ENCODE results near the gene LSM2. TPM values are rescaled to one million over a fixed set of nuclear protein-coding genes. Genes with fewer than 3 reads are reported as not detected.

The LSM2 gene
- total and polyA plus RNA-seq, 9 of the 15 experiments (the other 6 are each of a cell fraction or from before 2014, with no cell fraction given): 154 to 407 (median 223) TPM

DNA sequence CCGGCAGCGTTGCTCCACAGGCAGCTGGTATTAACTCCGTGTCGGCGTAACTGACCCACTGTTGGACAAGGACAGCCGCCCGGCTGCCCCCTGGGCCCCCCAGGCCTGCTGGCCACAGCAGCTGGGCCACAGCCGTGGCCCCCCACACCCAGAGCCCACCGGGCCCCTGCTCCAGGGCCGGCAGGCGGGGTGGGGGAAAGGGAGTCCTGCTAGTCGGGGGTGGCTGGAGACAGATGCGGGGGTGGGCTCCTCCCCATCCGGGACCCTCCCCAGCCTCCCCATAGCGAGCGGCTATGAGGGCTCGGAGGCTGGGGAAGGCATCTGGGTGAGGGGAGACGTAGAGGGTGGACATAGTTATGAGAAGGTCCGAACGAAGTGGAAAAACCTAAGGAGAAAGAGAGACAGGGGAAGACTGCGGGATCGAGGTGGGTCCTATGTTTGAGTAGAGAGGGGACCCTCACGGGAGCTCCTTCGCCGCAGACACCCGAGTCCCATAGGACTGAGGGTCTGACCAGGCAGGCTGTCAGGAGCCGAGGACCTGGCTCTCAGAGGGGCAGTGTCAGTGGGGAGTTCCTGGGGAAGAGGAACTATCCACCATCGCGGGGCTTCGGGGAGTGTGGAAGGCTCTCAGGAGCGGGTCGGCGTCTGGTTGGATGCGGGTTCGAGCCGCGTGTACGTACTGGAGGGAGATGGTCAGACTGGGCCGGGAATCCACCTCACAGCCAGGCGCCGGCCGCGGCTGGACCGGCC lies 11.7 kb downstream of the LSM2 start (continued):
- no peak for TF ChIP-seq BRF1 (IDR thresholded peaks at IDR 0.05; ENCODE audit: borderline replicate concordance, extremely low read depth, insufficient read length)
- TF ChIP-seq SRSF7 (optimal IDR thresholded peaks at IDR 0.05; ENCODE audit: low read depth, low read length): no peak
- TF ChIP-seq, protein P1, sequence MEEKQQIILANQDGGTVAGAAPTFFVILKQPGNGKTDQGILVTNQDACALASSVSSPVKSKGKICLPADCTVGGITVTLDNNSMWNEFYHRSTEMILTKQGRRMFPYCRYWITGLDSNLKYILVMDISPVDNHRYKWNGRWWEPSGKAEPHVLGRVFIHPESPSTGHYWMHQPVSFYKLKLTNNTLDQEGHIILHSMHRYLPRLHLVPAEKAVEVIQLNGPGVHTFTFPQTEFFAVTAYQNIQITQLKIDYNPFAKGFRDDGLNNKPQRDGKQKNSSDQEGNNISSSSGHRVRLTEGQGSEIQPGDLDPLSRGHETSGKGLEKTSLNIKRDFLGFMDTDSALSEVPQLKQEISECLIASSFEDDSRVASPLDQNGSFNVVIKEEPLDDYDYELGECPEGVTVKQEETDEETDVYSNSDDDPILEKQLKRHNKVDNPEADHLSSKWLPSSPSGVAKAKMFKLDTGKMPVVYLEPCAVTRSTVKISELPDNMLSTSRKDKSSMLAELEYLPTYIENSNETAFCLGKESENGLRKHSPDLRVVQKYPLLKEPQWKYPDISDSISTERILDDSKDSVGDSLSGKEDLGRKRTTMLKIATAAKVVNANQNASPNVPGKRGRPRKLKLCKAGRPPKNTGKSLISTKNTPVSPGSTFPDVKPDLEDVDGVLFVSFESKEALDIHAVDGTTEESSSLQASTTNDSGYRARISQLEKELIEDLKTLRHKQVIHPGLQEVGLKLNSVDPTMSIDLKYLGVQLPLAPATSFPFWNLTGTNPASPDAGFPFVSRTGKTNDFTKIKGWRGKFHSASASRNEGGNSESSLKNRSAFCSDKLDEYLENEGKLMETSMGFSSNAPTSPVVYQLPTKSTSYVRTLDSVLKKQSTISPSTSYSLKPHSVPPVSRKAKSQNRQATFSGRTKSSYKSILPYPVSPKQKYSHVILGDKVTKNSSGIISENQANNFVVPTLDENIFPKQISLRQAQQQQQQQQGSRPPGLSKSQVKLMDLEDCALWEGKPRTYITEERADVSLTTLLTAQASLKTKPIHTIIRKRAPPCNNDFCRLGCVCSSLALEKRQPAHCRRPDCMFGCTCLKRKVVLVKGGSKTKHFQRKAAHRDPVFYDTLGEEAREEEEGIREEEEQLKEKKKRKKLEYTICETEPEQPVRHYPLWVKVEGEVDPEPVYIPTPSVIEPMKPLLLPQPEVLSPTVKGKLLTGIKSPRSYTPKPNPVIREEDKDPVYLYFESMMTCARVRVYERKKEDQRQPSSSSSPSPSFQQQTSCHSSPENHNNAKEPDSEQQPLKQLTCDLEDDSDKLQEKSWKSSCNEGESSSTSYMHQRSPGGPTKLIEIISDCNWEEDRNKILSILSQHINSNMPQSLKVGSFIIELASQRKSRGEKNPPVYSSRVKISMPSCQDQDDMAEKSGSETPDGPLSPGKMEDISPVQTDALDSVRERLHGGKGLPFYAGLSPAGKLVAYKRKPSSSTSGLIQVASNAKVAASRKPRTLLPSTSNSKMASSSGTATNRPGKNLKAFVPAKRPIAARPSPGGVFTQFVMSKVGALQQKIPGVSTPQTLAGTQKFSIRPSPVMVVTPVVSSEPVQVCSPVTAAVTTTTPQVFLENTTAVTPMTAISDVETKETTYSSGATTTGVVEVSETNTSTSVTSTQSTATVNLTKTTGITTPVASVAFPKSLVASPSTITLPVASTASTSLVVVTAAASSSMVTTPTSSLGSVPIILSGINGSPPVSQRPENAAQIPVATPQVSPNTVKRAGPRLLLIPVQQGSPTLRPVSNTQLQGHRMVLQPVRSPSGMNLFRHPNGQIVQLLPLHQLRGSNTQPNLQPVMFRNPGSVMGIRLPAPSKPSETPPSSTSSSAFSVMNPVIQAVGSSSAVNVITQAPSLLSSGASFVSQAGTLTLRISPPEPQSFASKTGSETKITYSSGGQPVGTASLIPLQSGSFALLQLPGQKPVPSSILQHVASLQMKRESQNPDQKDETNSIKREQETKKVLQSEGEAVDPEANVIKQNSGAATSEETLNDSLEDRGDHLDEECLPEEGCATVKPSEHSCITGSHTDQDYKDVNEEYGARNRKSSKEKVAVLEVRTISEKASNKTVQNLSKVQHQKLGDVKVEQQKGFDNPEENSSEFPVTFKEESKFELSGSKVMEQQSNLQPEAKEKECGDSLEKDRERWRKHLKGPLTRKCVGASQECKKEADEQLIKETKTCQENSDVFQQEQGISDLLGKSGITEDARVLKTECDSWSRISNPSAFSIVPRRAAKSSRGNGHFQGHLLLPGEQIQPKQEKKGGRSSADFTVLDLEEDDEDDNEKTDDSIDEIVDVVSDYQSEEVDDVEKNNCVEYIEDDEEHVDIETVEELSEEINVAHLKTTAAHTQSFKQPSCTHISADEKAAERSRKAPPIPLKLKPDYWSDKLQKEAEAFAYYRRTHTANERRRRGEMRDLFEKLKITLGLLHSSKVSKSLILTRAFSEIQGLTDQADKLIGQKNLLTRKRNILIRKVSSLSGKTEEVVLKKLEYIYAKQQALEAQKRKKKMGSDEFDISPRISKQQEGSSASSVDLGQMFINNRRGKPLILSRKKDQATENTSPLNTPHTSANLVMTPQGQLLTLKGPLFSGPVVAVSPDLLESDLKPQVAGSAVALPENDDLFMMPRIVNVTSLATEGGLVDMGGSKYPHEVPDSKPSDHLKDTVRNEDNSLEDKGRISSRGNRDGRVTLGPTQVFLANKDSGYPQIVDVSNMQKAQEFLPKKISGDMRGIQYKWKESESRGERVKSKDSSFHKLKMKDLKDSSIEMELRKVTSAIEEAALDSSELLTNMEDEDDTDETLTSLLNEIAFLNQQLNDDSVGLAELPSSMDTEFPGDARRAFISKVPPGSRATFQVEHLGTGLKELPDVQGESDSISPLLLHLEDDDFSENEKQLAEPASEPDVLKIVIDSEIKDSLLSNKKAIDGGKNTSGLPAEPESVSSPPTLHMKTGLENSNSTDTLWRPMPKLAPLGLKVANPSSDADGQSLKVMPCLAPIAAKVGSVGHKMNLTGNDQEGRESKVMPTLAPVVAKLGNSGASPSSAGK (IDR thresholded peaks at IDR 0.05): peak; percentile 93
- TF ChIP-seq ELK3 (CRISPR knock-in tag; IDR thresholded peaks at IDR 0.05): no peak
- TF ChIP-seq SAP30 (IDR thresholded peaks at IDR 0.05; ENCODE audit: borderline replicate concordance, insufficient read depth, low read depth, low read length, poor library complexity, severe bottlenecking): peak; percentile 100
- no peak for TF ChIP-seq NCOA6 (IDR thresholded peaks at IDR 0.05)
- TF ChIP-seq DNMT1 (IDR thresholded peaks at IDR 0.05): peak; percentile 25; the same call in 1 of the 2 replicates
- TF ChIP-seq HDAC8 (tag; IDR thresholded peaks at IDR 0.05): no peak
- TF ChIP-seq CAMTA2 (CRISPR knock-in tag; conservative IDR thresholded peaks at IDR 0.05): no peak
- no peak for TF ChIP-seq MCM3 (IDR thresholded peaks at IDR 0.05)
- TF ChIP-seq FOXK2 (conservative IDR thresholded peaks at IDR 0.05 in 1 of 2, IDR thresholded peaks at IDR 0.05 in 1 of 2; ENCODE audit: low read depth in 2 of 2): peak in 1 of 2 experiments; percentile 58; a peak in 2 of 4 replicates
